ENCODE measurements around the gene MRPL27. TPM values are rescaled to one million over a fixed set of nuclear protein-coding genes. Genes with fewer than 3 reads are reported as not detected.

The MRPL27 gene
- total RNA-seq, 2 experiments from 2014 or later: 13.7 to 14.8 TPM

- POLR2A ChIA-PET: interaction anchor here (1.2 kb wide), 1 partner anchor 43 kb away, joined by 3 read pairs; the partner anchor contains the start of gene LRRC59
- no peaks in the 10 kb centered on the region for H3K9me3 Mint-ChIP-seq
- H3K4me3 Mint-ChIP-seq: no peak overlapping the region
- intact Hi-C loops (cut with DNase I, micrococcal nuclease): no loop called here
- Histone ChIP-seq H3K27me3 (ENCODE audit: control insufficient read depth in 1 of 2, insufficient read depth in 2 of 2, low read length in 2 of 2) (no peaks in the 10 kb centered on the region), H3K4me3 (ENCODE audit: low read length) (no peak overlapping the region), H3K4me1 (ENCODE audit: insufficient read depth, low read length) (no peaks in the 10 kb centered on the region), H3K27ac (ENCODE audit: low read depth in 1 of 2, low read length in 2 of 2) (no peak overlapping the region), H3K36me3 (ENCODE audit: insufficient read depth, low read length) (peaks cover 53% of the 10 kb centered on the region), H3K9me3 (ENCODE audit: control insufficient read depth in 1 of 2, insufficient read depth in 1 of 2, low read length in 2 of 2) (no peaks in the 10 kb centered on the region)
- CTCF ChIA-PET: no interaction called here
- DNase-seq (no peak), ATAC-seq (ENCODE audit: poor library complexity) (no peak)
- peaks cover 12% of the 10 kb centered on the region for H3K4me1 Mint-ChIP-seq (ENCODE audit: low read depth)
- no peak overlapping the region for H3K27ac Mint-ChIP-seq
- H3K27me3 Mint-ChIP-seq: no peaks in the 10 kb centered on the region
- TF ChIP-seq CTCF (IDR thresholded peaks at IDR 0.05): no peak
- peaks cover 71% of the 10 kb centered on the region for H3K36me3 Mint-ChIP-seq (ENCODE audit: low read depth)
Observed at GRCh38 chr17:50354776-50355175, 18.2 kb downstream of the MRPL27 start.

- H3K27me3 Mint-ChIP-seq: no peaks in the 10 kb centered on the region
- no peak overlapping the region for H3K4me3 ChIP-seq (ENCODE audit: low read length)
- H3K4me1 Mint-ChIP-seq (ENCODE audit: low read depth): peaks cover 12% of the 10 kb centered on the region
- no peaks in the 10 kb centered on the region for H3K9me3 ChIP-seq (ENCODE audit: control insufficient read depth in 1 of 2, insufficient read depth in 1 of 2, low read length in 2 of 2)
- H3K36me3 ChIP-seq (ENCODE audit: insufficient read depth, low read length): peaks cover 48% of the 10 kb centered on the region
- no peak overlapping the region for H3K27ac Mint-ChIP-seq
- TF ChIP-seq CTCF (IDR thresholded peaks at IDR 0.05): no peak
- no peaks in the 10 kb centered on the region for H3K9me3 Mint-ChIP-seq
- ChIA-PET CTCF (no interaction called here), POLR2A (no interaction called here)
- H3K27ac ChIP-seq (ENCODE audit: low read depth in 1 of 2, low read length in 2 of 2): no peak overlapping the region
- H3K27me3 ChIP-seq (ENCODE audit: control insufficient read depth in 1 of 2, insufficient read depth in 2 of 2, low read length in 2 of 2): no peaks in the 10 kb centered on the region
- H3K4me3 Mint-ChIP-seq: no peak overlapping the region
- no peak for ATAC-seq (ENCODE audit: poor library complexity)
- H3K36me3 Mint-ChIP-seq (ENCODE audit: low read depth): peaks cover 68% of the 10 kb centered on the region
- no peaks in the 10 kb centered on the region for H3K4me1 ChIP-seq (ENCODE audit: insufficient read depth, low read length)
- intact Hi-C loops (cut with DNase I, micrococcal nuclease): no loop called here
- DNase-seq: peak in 1 of 14 experiments; percentile 14
Observed at GRCh38 chr17:50354198-50354597, 18.8 kb downstream of the MRPL27 start.

- Histone ChIP-seq H3K4me1 (ENCODE audit: insufficient read depth, low read length) (no peaks in the 10 kb centered on the region), H3K36me3 (ENCODE audit: insufficient read depth, low read length) (peaks cover 44% of the 10 kb centered on the region), H3K27ac (ENCODE audit: low read depth in 1 of 2, low read length in 2 of 2) (no peak overlapping the region), H3K27me3 (ENCODE audit: control insufficient read depth in 1 of 2, insufficient read depth in 2 of 2, low read length in 2 of 2) (no peaks in the 10 kb centered on the region), H3K9me3 (ENCODE audit: control insufficient read depth in 1 of 2, insufficient read depth in 1 of 2, low read length in 2 of 2) (no peaks in the 10 kb centered on the region), H3K4me3 (ENCODE audit: low read length) (no peak overlapping the region)
- Mint-ChIP-seq H3K4me3 (no peak overlapping the region), H3K9me3 (no peaks in the 10 kb centered on the region), H3K4me1 (ENCODE audit: low read depth) (peaks cover 12% of the 10 kb centered on the region), H3K36me3 (ENCODE audit: low read depth) (peaks cover 63% of the 10 kb centered on the region), H3K27me3 (no peaks in the 10 kb centered on the region), H3K27ac (no peak overlapping the region)
- ChIA-PET POLR2A (no interaction called here), CTCF (no interaction called here)
- ATAC-seq (ENCODE audit: poor library complexity) (no peak), DNase-seq (peak in 1 of 14 experiments; percentile 19)
- intact Hi-C loops (cut with DNase I, micrococcal nuclease): no loop called here
- TF ChIP-seq CTCF (IDR thresholded peaks at IDR 0.05): no peak
Observed at GRCh38 chr17:50353600-50354195, 19.3 kb downstream of the MRPL27 start.
